Measurements from ENCODE around the gene IL19. TPM values are rescaled to one million over a fixed set of nuclear protein-coding genes. Genes with fewer than 3 reads are reported as not detected.

The IL19 gene
- total RNA-seq, 1 experiment from 2014 or later, result not detected

- H4K91ac ChIP-seq (ENCODE audit: insufficient read length, low read depth, low read length), result no peak overlapping the region
- no peak overlapping the region for H3K56ac ChIP-seq (ENCODE audit: insufficient read length, low read depth, low read length)
- no peak overlapping the region for H2BK120ac ChIP-seq (ENCODE audit: low read depth, low read length, poor library complexity, severe bottlenecking)
- peak overlapping the region in 2 of 3 experiments; percentile 49 to 89; a peak in 2 of 7 replicates for H3K27ac Mint-ChIP-seq
- TF ChIP-seq CTCF (conservative IDR thresholded peaks at IDR 0.05), result no peak
- H4K5ac ChIP-seq (ENCODE audit: insufficient read length, low read depth, low read length), result no peak overlapping the region
- no peaks in the 10 kb centered on the region for H3K9me3 Mint-ChIP-seq
- H3K23me2 ChIP-seq (ENCODE audit: insufficient read length, low read depth, low read length, poor library complexity, severe bottlenecking), result no peaks in the 10 kb centered on the region
- no peak overlapping the region for H3T11ph ChIP-seq (ENCODE audit: low read length)
- H3K4me3 Mint-ChIP-seq, result no peak overlapping the region
- H2BK5ac ChIP-seq (ENCODE audit: insufficient read length, low read length), result no peak overlapping the region
- H3K79me2 ChIP-seq (ENCODE audit: insufficient read depth, low read length), result no peaks in the 10 kb centered on the region
- no peak overlapping the region for H3K23ac ChIP-seq (ENCODE audit: insufficient read length, low read depth, low read length)
- no peak overlapping the region for H3K27ac ChIP-seq (ENCODE audit: insufficient read length, low read depth, low read length)
- peaks cover 2% of the 10 kb centered on the region; the same call in 1 of the 2 replicates for H3K4me1 ChIP-seq (ENCODE audit: insufficient read depth, low read length)
- no peak overlapping the region for H4K8ac ChIP-seq (replicated peaks; ENCODE audit: insufficient read length, low read depth, low read length)
- H2BK15ac ChIP-seq (ENCODE audit: low read depth, low read length), result no peak overlapping the region
- H3K9ac ChIP-seq (ENCODE audit: extremely low read depth, insufficient read length, low read length), result no peak overlapping the region
- H3K4ac ChIP-seq (ENCODE audit: low read depth, low read length), result no peak overlapping the region
- H3K79me1 ChIP-seq (ENCODE audit: insufficient read depth, low read depth, low read length, poor library complexity, severe bottlenecking), result no peaks in the 10 kb centered on the region
- no CpG with 5 or more reads among the region's 8 CpGs for whole genome bisulfite sequencing (ENCODE audit: extremely low coverage, insufficient read length, low lambda C conversion rate)
- H3K27me3 Mint-ChIP-seq (ENCODE audit: low read depth), result no peaks in the 10 kb centered on the region; the same call in 1 of the 2 replicates
- H2BK12ac ChIP-seq (ENCODE audit: insufficient read length, low read depth, low read length), result no peak overlapping the region
- no peak overlapping the region for H2AK5ac ChIP-seq (ENCODE audit: insufficient read length, low read length)
- peaks cover 23 to 26% of the 10 kb centered on the region in 2 experiments for H3K4me1 Mint-ChIP-seq
- H3K4me2 ChIP-seq (ENCODE audit: insufficient read depth, insufficient read length, low read length), result no peak overlapping the region
- H3K14ac ChIP-seq (ENCODE audit: insufficient read depth, low read length), result no peak overlapping the region
- H4K20me1 ChIP-seq (ENCODE audit: control insufficient read depth, insufficient read depth, insufficient read length), result no peaks in the 10 kb centered on the region
- H3K36me3 Mint-ChIP-seq (ENCODE audit: insufficient read depth in 1 of 3, low read depth in 3 of 3), result peaks cover 4 to 34% (median 32%) of the 10 kb centered on the region in 3 experiments; a peak in 6 of 7 replicates
- no peaks in the 10 kb centered on the region for H3K9me3 ChIP-seq (ENCODE audit: control insufficient read depth, low read depth, low read length)
- no peak overlapping the region for H2BK20ac ChIP-seq (ENCODE audit: low read depth, low read length, poor library complexity, severe bottlenecking)
- H3K18ac ChIP-seq (ENCODE audit: insufficient read length, low read depth, low read length), result no peak overlapping the region
- H3K27me3 ChIP-seq (ENCODE audit: insufficient read depth, low read length), result no peaks in the 10 kb centered on the region
- H2AFZ ChIP-seq (ENCODE audit: low read length), result no peak overlapping the region
- DNase-seq, result no peak
Observed at GRCh38 chr1:206727981-206728696, 42.4 kb upstream of the IL19 start.

Measured in H9 (cell line).